ENCODE results near the gene LAP3.

GRCh38 chr4:17650406-17650805 is 73.4 kb downstream of the LAP3 start:
- TF ChIP-seq POLR2A (IDR thresholded peaks at IDR 0.05) (no peak), CTCF (IDR thresholded peaks at IDR 0.05) (no peak)
